SK-N-SH (cell line): ENCODE data around the gene CRYM. TPM values are rescaled to one million over a fixed set of nuclear protein-coding genes. Genes with fewer than 3 reads are reported as not detected.

ENCODE experiments used
- CTCF ChIA-PET: fragments of 300-600, 350-600 bp; formaldehyde crosslinking; extraction: SDS; loops from one replicate; lab custom pipeline; 2021; lab: Yijun Ruan, JAX
- POLR2A ChIA-PET: fragments of 350-600 bp; sonication (Branson Sonifier 250); formaldehyde crosslinking; extraction: SDS; loops from one replicate; lab custom pipeline; 2020; ENCODE audit warnings: antibody characterized with exemption, inconsistent platforms; lab: Yijun Ruan, JAX
- DNase-seq: peaks from one replicate; pipeline ENCODE4 v3.0.0; 2012
- H2AFZ ChIP-seq: fragments of 200-600 bp; sonication (generic); 2 replicates; pipeline ENCODE4 v1.8.1; 2016; ENCODE audit warnings: antibody characterized with exemption, mild to moderate bottlenecking, low read depth
- H3F3A ChIP-seq: fragments of 200-600 bp; sonication (generic); replicated peaks from 2 replicates; pipeline ENCODE3; 2016; ENCODE audit warnings: antibody characterized with exemption, mild to moderate bottlenecking; ENCODE audit not compliant: insufficient read depth
- H3K27ac ChIP-seq, 2 experiments: fragments of 200-500 bp in 1 of 2; fragments of 200-600 bp in 1 of 2; sonication (Bioruptor generic) in 1 of 2; sonication (generic), shearing (Covaris generic) in 1 of 2; 2 replicates each; pipeline versions ENCODE4 v1.5.1 to v1.6.1; 2014 to 2016; ENCODE audit warnings: low read depth in 2 of 2, inconsistent platforms in 1 of 2, low read length in 1 of 2, mild to moderate bottlenecking in 1 of 2, mixed read lengths in 1 of 2
- H3K27me3 ChIP-seq: fragments of 200-600 bp; sonication (generic), shearing (Covaris generic); 2 replicates; pipeline ENCODE4 v1.6.1; 2016; ENCODE audit warnings: mixed run types; ENCODE audit not compliant: insufficient read depth
- H3K36me3 ChIP-seq, 2 experiments: fragments of 200-500 bp in 1 of 2; fragments of 200-600 bp in 1 of 2; sonication (Bioruptor generic) in 1 of 2; sonication (generic) in 1 of 2; replicated peaks in 1 of 2; 2 replicates each; pipeline versions ENCODE3 to v1.5.1; 2014 to 2016; ENCODE audit warnings: low read length in 1 of 2, mild to moderate bottlenecking in 1 of 2; ENCODE audit not compliant: insufficient read depth in 2 of 2, control insufficient read depth in 1 of 2
- H3K4me1 ChIP-seq, 2 experiments: fragments of 200-500 bp in 1 of 2; fragments of 200-600 bp in 1 of 2; sonication (Bioruptor generic) in 1 of 2; sonication (generic), shearing (Covaris generic) in 1 of 2; 2 replicates each; pipeline versions ENCODE4 v1.5.1 to v1.6.1; 2014 to 2016; ENCODE audit warnings: low read depth in 1 of 2, low read length in 1 of 2, mixed run types in 1 of 2; ENCODE audit not compliant: insufficient read depth in 2 of 2, control insufficient read depth in 1 of 2
- H3K4me2 ChIP-seq: fragments of 200-600 bp; sonication (generic), shearing (Covaris generic); 2 replicates; pipeline ENCODE4 v1.6.1; 2017; ENCODE audit warnings: mixed run types
- H3K4me3 ChIP-seq, 2 experiments: fragments of 200-500 bp in 1 of 2; fragments of 200-600 bp in 1 of 2; sonication (Bioruptor generic) in 1 of 2; sonication (generic), shearing (Covaris generic) in 1 of 2; 2 replicates each; pipeline versions ENCODE4 v1.5.1 to v1.8.1; 2014 to 2016; ENCODE audit warnings: low read depth in 2 of 2, inconsistent platforms in 1 of 2, low read length in 1 of 2, mild to moderate bottlenecking in 1 of 2, mixed read lengths in 1 of 2, moderate library complexity in 1 of 2
- H3K79me2 ChIP-seq: fragments of 200-600 bp; sonication (generic); 2 replicates; pipeline ENCODE4 v1.8.1; 2017; ENCODE audit warnings: mild to moderate bottlenecking; ENCODE audit not compliant: insufficient read depth
- H3K9ac ChIP-seq: fragments of 200-600 bp; sonication (generic); 2 replicates; pipeline ENCODE4 v1.6.1; 2017; ENCODE audit warnings: mixed run types
- H3K9me2 ChIP-seq: fragments of 200-600 bp; sonication (generic); 2 replicates; pipeline ENCODE4 v1.6.1; 2017; ENCODE audit warnings: mixed run types
- H3K9me3 ChIP-seq: fragments of 200-600 bp; sonication (generic); 2 replicates; pipeline ENCODE4 v1.6.1; 2017; ENCODE audit warnings: mixed run types, mild to moderate bottlenecking, moderate library complexity
- H4K20me1 ChIP-seq: fragments of 200-600 bp; sonication (generic); 2 replicates; pipeline ENCODE4 v1.6.1; 2017; ENCODE audit warnings: mild to moderate bottlenecking, mixed run types; ENCODE audit not compliant: insufficient read depth
- ELF1 ChIP-seq: IDR thresholded peaks from 2 replicates; pipeline ENCODE4 v1.4.0; 2012
- FOSL2 ChIP-seq: IDR thresholded peaks from 2 replicates; pipeline ENCODE4 v1.4.0; 2012; ENCODE audit warnings: low read depth, mild to moderate bottlenecking, moderate library complexity, borderline replicate concordance
- FOXJ3 ChIP-seq: sonication (generic); formaldehyde crosslinking; IDR thresholded peaks from 2 replicates; pipeline ENCODE4 v1.5.1; 2020; ENCODE audit warnings: mild to moderate bottlenecking, missing genetic modification reagents
- FOXM1 ChIP-seq: IDR thresholded peaks from 2 replicates; pipeline ENCODE4 v1.4.0; 2012; ENCODE audit warnings: low read depth, mild to moderate bottlenecking
- MAX ChIP-seq: IDR thresholded peaks from 2 replicates; pipeline ENCODE4 v1.4.0; 2012; ENCODE audit warnings: low read depth
- MXI1 ChIP-seq: IDR thresholded peaks from 2 replicates; pipeline ENCODE4 v1.6.1; 2012; ENCODE audit warnings: mild to moderate bottlenecking, low read depth, low read length, improper control_type of control experiment
- NFIC ChIP-seq: IDR thresholded peaks from 2 replicates; pipeline ENCODE4 v1.4.0; 2012; ENCODE audit warnings: borderline replicate concordance
- POLR2AphosphoS5 ChIP-seq: IDR thresholded peaks from 2 replicates; pipeline ENCODE4 v1.6.1; 2012; ENCODE audit warnings: low read depth, low read length
- RAD21 ChIP-seq: IDR thresholded peaks from 2 replicates; pipeline ENCODE4 v1.6.1; 2012; ENCODE audit warnings: mild to moderate bottlenecking, low read length
- RCOR1 ChIP-seq: fragments of 150-350 bp; IDR thresholded peaks from 2 replicates; pipeline ENCODE4 v1.6.1; 2017; ENCODE audit warnings: antibody characterized with exemption, low read length
- REST ChIP-seq: IDR thresholded peaks from 2 replicates; pipeline ENCODE4 v1.6.1; 2012; ENCODE audit warnings: mild to moderate bottlenecking, low read depth, low read length, moderate library complexity
- RFX5 ChIP-seq: IDR thresholded peaks from 2 replicates; pipeline ENCODE4 v1.6.1; 2012; ENCODE audit warnings: mild to moderate bottlenecking, improper control_type of control experiment, low read length
- RXRA ChIP-seq: IDR thresholded peaks from 2 replicates; pipeline ENCODE4 v1.4.0; 2012; ENCODE audit warnings: low read depth, mild to moderate bottlenecking, borderline replicate concordance
- SIN3A ChIP-seq: IDR thresholded peaks from 2 replicates; pipeline ENCODE4 v1.6.1; 2012; ENCODE audit warnings: low read depth, mild to moderate bottlenecking, low read length, moderate library complexity, borderline replicate concordance
- SMC3 ChIP-seq: IDR thresholded peaks from 2 replicates; pipeline ENCODE4 v1.6.1; 2012; ENCODE audit warnings: low read depth, low read length, improper control_type of control experiment
- TCF12 ChIP-seq: IDR thresholded peaks from 2 replicates; pipeline ENCODE4 v1.4.0; 2012
- USF1 ChIP-seq: IDR thresholded peaks from 2 replicates; pipeline ENCODE4 v1.4.0; 2012; ENCODE audit warnings: low read depth, borderline replicate concordance
- YY1 ChIP-seq: IDR thresholded peaks from 2 replicates; pipeline ENCODE4 v1.4.0; 2012; ENCODE audit warnings: low read depth, mild to moderate bottlenecking
- ZBTB33 ChIP-seq: IDR thresholded peaks from 2 replicates; pipeline ENCODE4 v1.4.0; 2012; ENCODE audit warnings: low read depth, borderline replicate concordance
- WGBS: methylation state at CpG from one replicate; pipeline ENCODE4 v1.1.6; 2017; ENCODE audit warnings: low lambda C conversion rate; 5-methylcytosine and 5-hydroxymethylcytosine counted together
- polyA plus RNA-seq, 3 experiments: library from polyadenylated mRNA; depleted of rRNA; stranded (reverse); fragments of >200 nt; gene quantifications; 2 replicates each; pipeline ENCODE4 v1.2.3, GENCODE V29; 2012

The CRYM gene
- polyA plus RNA-seq, 1 of the 3 experiments (the other 2 are of a cell fraction), result 1.8 TPM

- Histone ChIP-seq H3K27ac (no peak overlapping the region), H2AFZ (no peak overlapping the region)
- no peak for TF ChIP-seq RCOR1
- TF ChIP-seq SMC3, result no peak
- TF ChIP-seq MAX, result no peak
- TF ChIP-seq POLR2AphosphoS5, result no peak
- no peak for TF ChIP-seq RFX5
- TF ChIP-seq RXRA, result no peak
- no peak for TF ChIP-seq USF1
- no peak for TF ChIP-seq REST
- TF ChIP-seq TCF12, result no peak
- no peak for TF ChIP-seq NFIC
- TF ChIP-seq YY1, result no peak
- TF ChIP-seq MXI1, result no peak
- no peak for TF ChIP-seq ZBTB33
- no peak for TF ChIP-seq FOXM1
- no peak for TF ChIP-seq SIN3A
- TF ChIP-seq RAD21, result no peak
- no peak for TF ChIP-seq FOXJ3 (CRISPR knock-in tag)
- no peak for TF ChIP-seq FOSL2
- TF ChIP-seq ELF1, result no peak
- TF ChIP-seq, all 33 proteins: peak for 0
- Histone ChIP-seq H3K36me3 (no peaks in the 10 kb centered on the region), H3F3A (no peaks in the 10 kb centered on the region), H3K4me3 (no peak overlapping the region), H3K4me2 (no peak overlapping the region), H3K79me2 (no peaks in the 10 kb centered on the region), H3K9ac (no peak overlapping the region), H3K27me3 (peaks cover 19% of the 10 kb centered on the region; the same call in 1 of the 2 replicates), H4K20me1 (no peaks in the 10 kb centered on the region), H3K9me2 (no peaks in the 10 kb centered on the region), H3K9me3 (no peaks in the 10 kb centered on the region), H3K4me1 (peaks cover 0 to 3% of the 10 kb centered on the region in 2 experiments; a peak in 1 of 4 replicates)
- POLR2A ChIA-PET, result interaction anchor here (0.5 kb wide), 1 partner anchor 119 kb away, joined by 3 read pairs; no protein-coding TSS in a partner anchor
- 96% methylated on average over 3 of the region's 3 CpGs for WGBS
- no peak for DNase-seq
- CTCF ChIA-PET, result interaction anchor here (0.8 to 6.5 kb wide), 8 partner anchors 8 to 117 kb away, joined by 3 to 71 read pairs (median 6); partner anchors contain the start of gene LDAF1
Measured at GRCh38 chr16:21275529-21275928, 2.6 kb downstream of the CRYM start.
